ENCODE results near the gene ZBTB17. TPM values are rescaled to one million over a fixed set of nuclear protein-coding genes. Genes with fewer than 3 reads are reported as not detected.
"Not testable (repeated sequence)": the region's sequence is repeated elsewhere in the genome, so short reads cannot be mapped to it uniquely, and the experiment has no call there.

The ZBTB17 gene
- total RNA-seq, 8 experiments from 2014 or later = 18.2 to 48.9 (median 38.4) TPM

DNA sequence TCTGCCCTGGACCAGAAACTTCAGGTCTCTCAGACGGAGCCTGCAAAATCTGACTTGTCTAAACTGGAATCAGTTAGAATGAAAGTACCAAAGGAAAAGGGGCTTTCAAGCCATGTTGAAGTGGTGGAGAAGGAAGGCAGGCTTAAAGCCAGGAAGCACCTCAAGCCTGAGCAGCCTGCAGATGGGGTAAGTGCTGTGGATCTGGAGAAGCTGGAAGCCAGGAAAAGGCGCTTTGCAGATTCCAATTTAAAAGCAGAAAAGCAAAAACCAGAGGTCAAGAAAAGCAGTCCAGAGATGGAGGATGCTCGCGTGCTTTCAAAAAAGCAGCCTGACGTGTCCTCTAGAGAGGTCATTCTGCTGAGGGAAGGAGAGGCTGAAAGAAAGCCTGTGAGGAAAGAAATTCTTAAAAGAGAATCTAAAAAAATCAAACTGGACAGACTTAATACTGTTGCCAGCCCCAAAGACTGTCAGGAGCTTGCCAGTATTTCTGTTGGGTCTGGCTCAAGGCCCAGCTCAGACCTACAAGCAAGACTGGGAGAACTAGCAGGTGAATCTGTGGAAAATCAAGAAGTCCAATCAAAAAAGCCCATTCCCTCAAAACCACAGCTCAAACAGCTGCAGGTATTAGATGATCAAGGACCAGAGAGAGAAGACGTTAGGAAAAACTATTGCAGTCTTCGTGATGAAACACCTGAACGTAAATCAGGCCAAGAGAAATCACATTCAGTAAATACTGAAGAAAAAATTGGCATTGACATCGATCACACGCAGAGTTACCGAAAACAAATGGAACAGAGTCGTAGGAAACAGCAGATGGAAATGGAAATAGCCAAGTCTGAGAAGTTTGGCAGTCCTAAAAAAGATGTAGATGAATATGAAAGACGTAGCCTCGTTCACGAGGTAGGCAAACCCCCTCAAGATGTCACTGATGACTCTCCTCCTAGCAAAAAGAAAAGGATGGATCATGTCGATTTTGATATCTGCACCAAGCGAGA lies 46.6 kb downstream of the ZBTB17 start:
- ATAC-seq (replicated peaks in 6 of 8) = no peak
- Histone ChIP-seq H3K4me3 (no peak overlapping the region), H3K27ac (no peak overlapping the region), H3K4me1 (replicated peaks in 1 of 2) (no peaks in the 10 kb centered on the region)
- 91 to 100% (median 95%) methylated on average over 8 to 17 of the region's 17 CpGs for WGBS, 10 experiments
- in situ Hi-C loops (cut with MboI; ENCODE audit: low pct_unique_long_range_greater_than_20kb in 2 of 9, low sequenced_read_pairs in 9 of 9, unreplicated experiment in 9 of 9) = loop anchor here in 1 of 9 experiments (25.0 kb wide), 1 partner anchor 117 kb away; the partner anchor contains the start of gene UQCRHL

DNA sequence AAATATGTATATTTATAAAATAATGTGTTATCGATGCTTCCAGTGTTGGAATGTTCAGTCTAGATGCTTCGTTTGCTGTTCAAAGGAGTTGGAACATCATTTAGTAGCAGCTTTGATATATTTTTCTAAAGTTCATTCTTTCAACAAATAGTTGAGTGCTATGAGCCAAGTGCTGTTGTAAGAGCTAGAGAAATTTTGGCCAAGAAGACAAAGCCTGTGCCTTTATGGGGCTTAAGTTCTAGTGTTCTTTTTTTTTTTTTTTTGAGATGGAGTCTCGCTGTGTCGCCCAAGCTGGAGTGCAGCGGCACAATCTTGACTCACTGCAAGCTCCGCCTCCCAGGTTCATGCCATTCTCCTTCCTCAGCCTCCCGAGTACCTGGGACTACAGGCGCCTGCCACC lies 49.5 kb downstream of the ZBTB17 start:
- in situ Hi-C loops (cut with MboI; ENCODE audit: low pct_unique_long_range_greater_than_20kb in 2 of 9, low sequenced_read_pairs in 9 of 9, unreplicated experiment in 9 of 9) = loop anchor here in 1 of 9 experiments (25.0 kb wide), 1 partner anchor 114 kb away; the partner anchor contains the start of gene UQCRHL
- not testable (repeated sequence) for ATAC-seq (replicated peaks in 6 of 8); H3K4me3 ChIP-seq; H3K27ac ChIP-seq; H3K4me1 ChIP-seq (replicated peaks in 1 of 2)
- WGBS, 10 experiments = 60 to 100% (median 96%) methylated on average over 1 to 8 of the region's 8 CpGs

DNA sequence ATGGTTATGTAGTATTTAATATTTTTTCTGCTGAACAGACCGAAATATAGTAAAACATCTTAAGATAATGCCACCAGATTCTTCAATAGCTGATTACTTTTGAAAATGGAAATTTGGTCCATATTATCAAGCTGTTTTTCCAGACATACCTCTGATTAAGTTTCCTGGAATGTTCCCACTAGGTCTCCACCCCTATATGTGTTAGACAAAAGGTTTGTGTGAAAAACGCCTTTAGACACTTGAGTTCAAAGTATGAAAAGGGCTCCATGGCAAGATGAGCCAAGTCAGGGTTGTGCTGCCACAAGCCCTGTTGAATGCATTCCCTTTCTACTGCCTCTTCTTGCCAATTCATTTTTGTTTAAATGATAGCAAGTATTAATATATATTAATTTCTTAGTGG lies 52.7 kb downstream of the ZBTB17 start:
- Histone ChIP-seq H3K27ac (no peak overlapping the region), H3K4me1 (replicated peaks in 1 of 2) (no peaks in the 10 kb centered on the region), H3K4me3 (no peak overlapping the region)
- WGBS, 10 experiments = 15 to 100% (median 100%) methylated on average over 1 to 2 of the region's 2 CpGs
- ATAC-seq (replicated peaks in 6 of 8) = peak in 2 of 8 experiments; percentile 40 to 60
- in situ Hi-C loops (cut with MboI; ENCODE audit: low pct_unique_long_range_greater_than_20kb in 2 of 9, low sequenced_read_pairs in 9 of 9, unreplicated experiment in 9 of 9) = no loop called here

DNA sequence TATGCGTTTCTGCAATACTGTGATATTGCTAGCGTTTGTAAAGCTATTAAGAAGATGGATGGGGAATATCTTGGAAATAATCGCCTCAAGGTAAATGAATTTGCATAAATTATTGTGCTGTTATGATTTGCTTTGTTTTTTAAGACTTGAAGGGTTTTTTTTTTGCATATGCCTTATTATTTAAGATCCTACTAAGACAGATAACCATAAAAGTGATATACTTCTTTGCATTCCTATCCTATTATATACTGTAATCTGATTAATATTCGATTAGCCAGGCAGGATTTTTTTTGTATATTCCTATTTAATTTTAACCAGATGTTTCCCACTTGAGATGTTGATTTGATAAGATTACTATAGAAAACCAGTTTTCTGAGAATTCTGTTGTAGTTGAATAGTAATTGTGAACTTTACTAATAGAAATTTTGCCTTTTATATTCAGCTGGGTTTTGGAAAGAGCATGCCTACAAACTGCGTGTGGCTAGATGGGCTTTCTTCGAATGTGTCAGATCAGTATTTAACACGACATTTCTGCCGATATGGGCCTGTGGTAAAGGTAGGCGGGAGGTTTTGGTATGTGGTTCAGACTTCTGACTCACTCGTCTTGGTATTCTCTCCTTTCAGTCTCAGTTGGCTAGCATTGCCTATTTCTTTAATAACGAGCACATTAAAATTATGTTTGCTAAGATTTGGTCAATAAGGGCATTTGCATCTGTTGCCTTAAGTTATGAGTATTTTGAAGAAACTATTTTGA lies 56.8 kb downstream of the ZBTB17 start:
- in situ Hi-C loops (cut with MboI; ENCODE audit: low pct_unique_long_range_greater_than_20kb in 2 of 9, low sequenced_read_pairs in 9 of 9, unreplicated experiment in 9 of 9) = no loop called here
- Histone ChIP-seq H3K27ac (no peak overlapping the region), H3K4me1 (replicated peaks in 1 of 2) (no peaks in the 10 kb centered on the region), H3K4me3 (no peak overlapping the region)
- 22 to 98% (median 85%) methylated on average over 4 to 11 of the region's 11 CpGs for WGBS, 10 experiments
- peak in 3 of 8 experiments; percentile 44 to 62 (median 45) for ATAC-seq (replicated peaks in 6 of 8)

DNA sequence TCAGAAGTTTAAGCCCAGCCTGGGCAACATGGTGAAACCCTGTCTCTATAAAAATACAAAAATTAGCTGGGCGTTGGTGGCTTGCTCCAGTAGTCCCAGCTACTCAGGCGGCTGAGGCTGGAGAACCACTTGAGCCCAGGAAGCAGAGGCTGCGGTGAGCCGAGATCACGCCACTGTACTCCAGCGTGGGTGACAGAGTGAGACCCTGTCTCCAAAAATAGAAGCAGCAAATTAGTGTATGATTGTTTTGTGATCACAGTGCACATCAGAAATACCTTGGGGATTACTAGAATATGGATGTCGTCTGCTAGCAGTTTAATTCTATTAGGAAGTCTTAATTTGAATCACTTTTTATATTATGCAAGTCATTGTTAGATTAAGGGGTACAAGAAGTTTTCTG lies 59.0 kb downstream of the ZBTB17 start:
- 33 to 96% (median 79%) methylated on average over 1 to 7 of the region's 7 CpGs; no CpG with 5 or more reads in 3 of the 10 experiments for WGBS, 10 experiments
- Histone ChIP-seq H3K4me3 (no peak overlapping the region), H3K4me1 (replicated peaks in 1 of 2) (no peaks in the 10 kb centered on the region), H3K27ac (no peak overlapping the region)
- peak in 1 of 8 experiments; percentile 33 for ATAC-seq (replicated peaks in 6 of 8)
- in situ Hi-C loops (cut with MboI; ENCODE audit: low pct_unique_long_range_greater_than_20kb in 2 of 9, low sequenced_read_pairs in 9 of 9, unreplicated experiment in 9 of 9) = no loop called here

DNA sequence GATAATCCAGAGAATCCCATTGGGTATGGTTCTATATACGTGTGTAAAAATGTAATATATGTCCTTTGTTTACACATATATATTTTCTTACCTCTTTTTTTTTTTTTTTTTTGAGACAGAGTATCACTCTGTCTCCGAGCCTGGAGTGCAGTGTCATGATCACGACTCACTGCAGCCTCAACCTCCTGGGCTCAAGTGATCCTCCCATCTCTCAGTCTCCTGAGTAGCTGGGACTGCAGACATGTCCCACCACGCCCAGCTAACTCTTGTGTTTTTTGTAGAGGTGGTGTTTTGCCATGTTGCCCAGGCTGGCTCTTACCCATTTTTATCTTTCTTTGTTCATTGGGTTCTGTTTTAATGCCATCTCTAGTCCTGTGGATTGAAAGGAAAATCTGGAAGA lies 59.5 kb downstream of the ZBTB17 start:
- Histone ChIP-seq H3K4me3 (no peak overlapping the region), H3K4me1 (replicated peaks in 1 of 2) (no peaks in the 10 kb centered on the region), H3K27ac (no peak overlapping the region)
- in situ Hi-C loops (cut with MboI; ENCODE audit: low pct_unique_long_range_greater_than_20kb in 2 of 9, low sequenced_read_pairs in 9 of 9, unreplicated experiment in 9 of 9) = no loop called here
- 27 to 100% (median 94%) methylated on average over 1 to 4 of the region's 4 CpGs; no CpG with 5 or more reads in 1 of the 10 experiments for WGBS, 10 experiments
- peak in 2 of 8 experiments; percentile 95 for ATAC-seq (replicated peaks in 6 of 8)

DNA sequence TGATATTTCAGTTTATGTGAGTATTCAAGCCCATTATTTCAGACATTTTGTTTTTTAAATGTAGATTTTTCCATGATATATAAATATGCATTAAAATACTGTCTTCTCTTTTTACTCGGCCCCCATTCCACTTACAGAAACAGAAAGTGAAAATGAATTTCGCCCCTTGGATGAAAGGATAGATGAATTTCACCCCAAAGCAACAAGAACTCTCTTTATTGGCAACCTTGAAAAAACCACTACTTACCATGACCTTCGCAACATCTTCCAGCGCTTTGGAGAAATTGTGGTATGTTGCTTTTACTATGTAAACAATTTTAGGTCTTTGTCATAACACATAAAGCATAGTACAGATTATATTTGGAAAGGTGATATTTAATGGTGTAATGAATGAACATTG lies 59.9 kb downstream of the ZBTB17 start:
- WGBS, 10 experiments = 49 to 100% (median 90%) methylated on average over 2 to 4 of the region's 4 CpGs; no CpG with 5 or more reads in 2 of the 10 experiments
- Histone ChIP-seq H3K4me1 (replicated peaks in 1 of 2) (no peaks in the 10 kb centered on the region), H3K27ac (no peak overlapping the region), H3K4me3 (no peak overlapping the region)
- no peak for ATAC-seq (replicated peaks in 6 of 8)
- in situ Hi-C loops (cut with MboI; ENCODE audit: low pct_unique_long_range_greater_than_20kb in 2 of 9, low sequenced_read_pairs in 9 of 9, unreplicated experiment in 9 of 9) = no loop called here

DNA sequence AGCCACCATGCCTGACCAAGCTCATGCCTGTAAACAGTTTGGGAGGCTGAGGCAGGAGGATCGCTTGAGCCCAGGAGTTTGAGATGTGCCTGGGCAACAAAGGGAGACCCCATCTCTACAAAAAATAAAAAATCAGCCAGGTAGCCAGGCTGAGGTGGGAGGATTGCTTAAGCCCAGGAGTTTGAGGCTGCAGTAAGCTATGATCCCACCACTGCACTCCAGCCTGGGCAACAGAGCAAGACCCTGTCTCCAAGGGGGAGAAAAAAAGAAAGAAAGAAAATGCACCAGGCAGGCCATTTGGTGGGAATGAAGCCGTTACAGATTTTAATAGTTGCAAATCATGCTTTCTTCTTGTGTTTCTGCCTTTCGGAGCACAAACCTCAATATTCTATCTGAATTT lies 62.3 kb downstream of the ZBTB17 start:
- H3K4me3 ChIP-seq; in situ Hi-C loops (cut with MboI; ENCODE audit: low pct_unique_long_range_greater_than_20kb in 2 of 9, low sequenced_read_pairs in 9 of 9, unreplicated experiment in 9 of 9); H3K27ac ChIP-seq; H3K4me1 ChIP-seq (replicated peaks in 1 of 2); ATAC-seq (replicated peaks in 6 of 8): not testable (repeated sequence)
- 71 to 100% (median 95%) methylated on average over 1 to 3 of the region's 3 CpGs; no CpG with 5 or more reads in 3 of the 10 experiments for WGBS, 10 experiments

DNA sequence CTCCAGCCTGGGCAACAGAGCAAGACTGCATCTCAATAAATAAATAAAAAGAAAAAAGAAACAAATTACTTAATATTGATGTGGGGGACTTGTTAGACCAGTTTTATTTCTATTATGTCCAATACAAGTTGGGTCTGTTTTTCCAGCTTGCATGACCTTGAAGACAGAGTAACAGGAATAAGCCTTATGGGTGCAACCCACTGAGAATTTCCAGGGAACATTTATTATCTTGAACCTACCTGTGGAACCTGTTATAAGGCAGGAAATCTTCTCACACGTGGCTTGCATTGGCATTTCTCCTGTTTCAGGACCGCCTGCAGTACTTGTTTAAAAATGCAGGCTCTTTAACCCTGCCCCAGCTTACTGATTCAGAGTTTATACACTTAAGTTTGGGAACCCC lies 64.0 kb downstream of the ZBTB17 start:
- H3K27ac ChIP-seq = no peak overlapping the region
- 70 to 100% (median 91%) methylated on average over 1 to 2 of the region's 2 CpGs; no CpG with 5 or more reads in 1 of the 10 experiments for WGBS, 10 experiments

DNA sequence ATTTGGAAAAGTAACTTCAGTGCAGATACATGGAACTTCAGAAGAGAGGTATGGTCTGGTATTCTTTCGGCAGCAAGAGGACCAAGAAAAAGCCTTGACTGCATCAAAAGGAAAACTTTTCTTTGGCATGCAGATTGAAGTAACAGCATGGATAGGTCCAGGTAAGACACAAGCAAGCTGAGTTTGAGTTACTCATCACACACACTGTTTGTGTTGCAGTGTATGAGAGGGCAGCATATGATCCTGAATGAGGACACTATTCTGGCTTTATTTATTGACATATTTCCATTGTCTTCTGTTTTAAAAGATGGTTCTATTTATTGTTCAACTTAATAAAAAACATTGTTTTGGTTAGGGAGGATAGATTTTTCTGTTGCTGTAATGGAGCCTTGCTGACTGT lies 64.8 kb downstream of the ZBTB17 start:
- H3K4me1 ChIP-seq (replicated peaks in 1 of 2) = no peaks in the 10 kb centered on the region
- in situ Hi-C loops (cut with MboI; ENCODE audit: low pct_unique_long_range_greater_than_20kb in 2 of 9, low sequenced_read_pairs in 9 of 9, unreplicated experiment in 9 of 9) = no loop called here
- WGBS, 10 experiments = 92 to 100% (median 96%) methylated on average over 1 of the region's 1 CpG; no CpG with 5 or more reads in 4 of the 10 experiments
- H3K27ac ChIP-seq = no peak overlapping the region
- ATAC-seq (replicated peaks in 6 of 8) = no peak
- no peak overlapping the region for H3K4me3 ChIP-seq

More for the DNA sequence above, 64.0 kb downstream of the ZBTB17 start:
- in situ Hi-C loops (cut with MboI; ENCODE audit: low pct_unique_long_range_greater_than_20kb in 2 of 9, low sequenced_read_pairs in 9 of 9, unreplicated experiment in 9 of 9) = no loop called here
- no peak for ATAC-seq (replicated peaks in 6 of 8)
- Histone ChIP-seq H3K4me1 (replicated peaks in 1 of 2) (no peaks in the 10 kb centered on the region), H3K4me3 (no peak overlapping the region)

DNA sequence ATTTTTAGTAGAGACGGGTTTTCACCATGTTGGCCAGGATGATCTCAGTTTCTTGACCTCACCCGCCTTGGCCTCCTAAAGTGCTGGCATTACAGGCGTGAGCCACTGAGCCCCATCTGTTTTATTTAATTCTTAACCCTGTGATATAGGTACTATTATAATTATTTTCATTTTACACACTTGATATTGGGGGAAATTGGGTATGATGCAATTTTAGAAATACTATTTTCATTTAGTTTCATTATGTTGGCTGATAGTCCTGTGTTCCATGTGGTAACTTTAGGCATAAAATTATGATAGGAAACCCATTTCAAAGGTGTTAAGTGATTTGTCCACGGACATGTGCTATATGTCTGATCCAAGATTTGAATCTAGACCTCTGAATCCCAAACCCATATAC lies 67.3 kb downstream of the ZBTB17 start:
- in situ Hi-C loops (cut with MboI; ENCODE audit: low pct_unique_long_range_greater_than_20kb in 2 of 9, low sequenced_read_pairs in 9 of 9, unreplicated experiment in 9 of 9) = no loop called here
- ATAC-seq (replicated peaks in 6 of 8) = no peak
- no peaks in the 10 kb centered on the region for H3K4me1 ChIP-seq (replicated peaks in 1 of 2)
- H3K4me3 ChIP-seq = no peak overlapping the region
- no peak overlapping the region for H3K27ac ChIP-seq
- 86 to 100% (median 97%) methylated on average over 1 to 4 of the region's 4 CpGs; no CpG with 5 or more reads in 2 of the 10 experiments for WGBS, 10 experiments

DNA sequence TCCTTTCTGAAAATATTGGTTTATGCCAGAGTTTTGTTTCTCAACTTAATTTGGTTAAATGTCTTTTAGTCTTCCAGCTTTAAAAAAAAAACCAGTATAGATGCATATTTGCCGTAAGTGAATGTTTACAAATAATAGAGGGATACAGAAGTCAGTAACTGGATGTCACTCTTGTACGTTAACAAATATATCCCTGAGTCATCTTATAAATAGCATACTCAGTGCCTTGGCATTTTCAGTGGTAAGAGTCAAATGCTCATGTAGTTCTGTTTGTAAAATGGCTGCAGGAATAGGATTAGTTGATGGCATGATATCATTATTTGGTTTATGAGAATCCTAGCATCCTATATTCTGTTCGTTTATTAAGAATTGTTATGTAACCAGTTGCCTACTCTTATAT lies 73.0 kb downstream of the ZBTB17 start:
- WGBS, 10 experiments = 8 to 100% (median 94%) methylated on average over 1 to 3 of the region's 3 CpGs
- Histone ChIP-seq H3K4me1 (replicated peaks in 1 of 2) (peaks cover 4 to 12% of the 10 kb centered on the region in 2 donors), H3K4me3 (no peak overlapping the region), H3K27ac (no peak overlapping the region)
- ATAC-seq (replicated peaks in 6 of 8) = peak in 1 of 8 experiments; percentile 31
- in situ Hi-C loops (cut with MboI; ENCODE audit: low pct_unique_long_range_greater_than_20kb in 2 of 9, low sequenced_read_pairs in 9 of 9, unreplicated experiment in 9 of 9) = no loop called here
